NCI-H2107 treated with DMSO at 0.1 percent for 48 hours (cell line): Measurements from ENCODE around the gene CACNA1G.

Source experiments
- DNase-seq: peaks from one replicate; lab custom pipeline; 2025; ENCODE audit not compliant: unreplicated experiment; lab: John Stamatoyannopoulos, UW

CACNA1G gene

GRCh38 chr17:50547035-50547735 is 13.3 kb upstream of the CACNA1G start, which contains the start of gene SPATA20:
SPATA20 (plus strand) TSS chr17:50547174; CDS start chr17:50547209, 35 bp downstream.
- peak; percentile 41 for DNase-seq

DNA sequence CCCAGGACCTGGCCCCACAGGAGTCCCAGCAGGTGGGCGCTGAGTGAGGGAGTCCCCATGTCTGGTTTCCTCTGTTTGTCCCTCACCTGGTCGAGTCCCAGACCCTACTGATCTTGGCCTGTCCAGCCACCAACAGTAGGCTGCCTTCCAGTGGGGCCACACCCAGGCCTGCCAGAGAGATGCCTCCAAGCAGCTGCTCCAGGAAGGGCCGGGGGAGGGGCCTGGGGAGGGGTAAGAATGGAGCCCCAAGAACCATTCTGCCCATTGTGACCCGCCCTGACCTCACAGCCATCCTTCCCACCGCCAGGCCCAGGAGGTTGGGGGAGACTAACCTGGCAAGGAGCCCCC is 12.8 kb upstream of the CACNA1G start:
- no peak for DNase-seq

DNA sequence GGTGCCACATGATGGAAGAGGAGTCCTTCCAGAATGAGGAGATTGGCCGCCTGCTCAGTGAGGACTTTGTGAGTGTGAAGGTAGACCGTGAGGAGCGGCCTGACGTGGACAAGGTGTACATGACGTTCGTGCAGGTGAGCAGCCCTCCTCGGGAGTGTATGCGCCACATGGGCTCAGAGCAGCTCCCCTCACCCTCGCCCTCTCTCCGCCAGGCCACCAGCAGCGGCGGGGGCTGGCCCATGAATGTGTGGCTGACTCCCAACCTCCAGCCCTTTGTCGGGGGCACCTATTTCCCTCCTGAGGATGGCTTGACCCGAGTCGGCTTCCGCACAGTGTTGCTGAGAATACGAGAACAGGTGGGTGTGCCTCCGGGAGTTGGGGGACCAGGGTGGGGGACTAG is 11.7 kb upstream of the CACNA1G start:
- DNase-seq: no peak

- DNase-seq: no peak
Observed at GRCh38 chr17:50549256-50549941, 11.1 kb upstream of the CACNA1G start.

DNA sequence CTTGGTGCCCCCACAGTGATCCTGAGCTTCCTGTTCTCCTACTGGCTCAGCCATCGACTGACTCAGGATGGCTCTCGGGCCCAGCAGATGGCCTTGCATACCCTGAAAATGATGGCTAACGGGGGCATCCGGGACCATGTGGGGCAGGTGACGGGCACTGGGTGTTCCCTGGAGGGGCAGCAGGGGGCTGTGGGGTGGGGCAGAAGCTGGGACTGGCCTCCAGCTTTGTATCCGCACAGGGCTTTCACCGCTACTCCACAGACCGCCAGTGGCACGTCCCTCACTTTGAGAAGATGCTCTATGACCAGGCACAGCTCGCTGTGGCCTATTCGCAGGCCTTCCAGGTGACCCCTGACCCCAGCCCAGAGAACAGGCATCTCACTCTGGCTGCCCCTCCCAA is 10.5 kb upstream of the CACNA1G start:
- no peak for DNase-seq

DNA sequence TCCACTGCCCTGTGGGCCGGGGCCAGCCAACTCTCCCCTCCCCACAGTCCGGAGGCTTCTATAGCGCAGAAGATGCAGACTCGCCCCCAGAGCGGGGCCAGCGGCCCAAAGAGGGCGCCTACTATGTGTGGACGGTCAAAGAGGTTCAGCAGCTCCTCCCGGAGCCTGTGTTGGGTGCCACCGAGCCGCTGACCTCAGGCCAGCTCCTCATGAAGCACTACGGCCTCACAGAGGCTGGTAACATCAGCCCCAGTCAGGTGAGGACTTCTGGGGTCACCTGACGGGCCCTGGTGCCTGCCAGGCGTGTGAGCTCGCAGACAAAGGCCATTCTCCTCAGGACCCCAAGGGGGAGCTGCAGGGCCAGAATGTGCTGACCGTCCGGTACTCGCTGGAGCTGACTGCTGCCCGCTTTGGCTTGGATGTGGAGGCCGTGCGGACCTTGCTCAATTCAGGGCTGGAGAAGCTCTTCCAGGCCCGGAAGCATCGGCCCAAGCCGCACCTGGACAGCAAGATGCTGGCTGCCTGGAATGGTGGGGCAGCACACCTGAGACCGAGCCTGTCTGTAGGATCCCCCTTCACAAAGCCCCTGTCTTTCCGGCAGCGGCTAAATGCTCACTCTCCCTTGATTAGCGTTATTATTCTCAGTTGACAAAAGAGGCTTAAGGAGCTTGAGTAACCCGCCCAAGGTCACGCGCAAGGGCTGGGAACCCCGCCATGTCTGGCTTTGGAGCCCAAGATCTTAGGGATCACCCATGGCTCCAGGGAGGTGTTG is 9.7 kb upstream of the CACNA1G start:
- DNase-seq: peak; percentile 26

- DNase-seq: no peak
Observed at GRCh38 chr17:50551433-50551815, 9.1 kb upstream of the CACNA1G start.

GRCh38 chr17:50551884-50552283 is 8.6 kb upstream of the CACNA1G start:
- DNase-seq: no peak

GRCh38 chr17:50554201-50554600 is 6.3 kb upstream of the CACNA1G start:
- DNase-seq: no peak

DNA sequence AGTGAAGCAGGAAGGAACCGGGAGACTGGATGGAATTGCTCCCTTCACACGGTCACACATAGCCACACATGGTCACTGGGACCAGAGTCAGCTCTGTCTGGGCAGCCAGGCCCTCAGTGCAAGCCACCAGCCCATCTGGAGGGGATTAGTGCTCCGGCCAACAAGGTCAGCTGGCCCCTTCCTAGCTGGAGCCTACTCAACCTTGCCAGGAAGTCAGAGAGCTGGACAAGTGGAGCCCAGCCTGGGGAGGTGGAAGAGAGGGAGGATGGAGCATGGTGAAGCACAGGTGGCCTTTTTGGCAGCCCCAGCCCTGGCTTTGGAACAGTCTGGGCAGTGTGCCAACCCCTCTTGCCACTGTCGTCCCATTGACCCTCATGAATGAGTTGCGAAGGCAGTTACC is 3.7 kb upstream of the CACNA1G start:
- no peak for DNase-seq

DNA sequence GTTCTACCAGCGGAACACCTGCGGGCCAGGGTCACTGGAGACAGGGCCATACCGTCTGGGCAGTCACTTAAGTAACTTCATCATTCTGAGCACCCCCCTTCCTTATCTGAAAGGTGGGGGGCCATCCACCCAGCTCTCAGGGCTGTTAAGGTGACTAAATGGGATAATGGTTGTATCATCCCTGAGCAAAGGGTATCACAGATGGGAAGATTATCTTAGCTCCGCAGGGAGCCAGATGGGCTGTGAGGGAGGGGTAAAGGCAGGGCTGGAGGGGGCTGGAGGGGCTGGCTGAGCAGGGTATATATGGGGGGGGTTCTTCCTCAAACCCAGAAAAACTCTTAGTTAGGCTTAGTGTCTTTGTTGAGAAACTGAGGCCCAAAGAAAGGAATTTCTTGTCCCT is 2.9 kb upstream of the CACNA1G start:
- no peak for DNase-seq

- DNase-seq: no peak
Observed at GRCh38 chr17:50558091-50558490, 2.4 kb upstream of the CACNA1G start.

- no peak for DNase-seq
Observed at GRCh38 chr17:50558581-50558940, 2.0 kb upstream of the CACNA1G start.

GRCh38 chr17:50558941-50559614 is 1.4 kb upstream of the CACNA1G start:
- DNase-seq: no peak

DNA sequence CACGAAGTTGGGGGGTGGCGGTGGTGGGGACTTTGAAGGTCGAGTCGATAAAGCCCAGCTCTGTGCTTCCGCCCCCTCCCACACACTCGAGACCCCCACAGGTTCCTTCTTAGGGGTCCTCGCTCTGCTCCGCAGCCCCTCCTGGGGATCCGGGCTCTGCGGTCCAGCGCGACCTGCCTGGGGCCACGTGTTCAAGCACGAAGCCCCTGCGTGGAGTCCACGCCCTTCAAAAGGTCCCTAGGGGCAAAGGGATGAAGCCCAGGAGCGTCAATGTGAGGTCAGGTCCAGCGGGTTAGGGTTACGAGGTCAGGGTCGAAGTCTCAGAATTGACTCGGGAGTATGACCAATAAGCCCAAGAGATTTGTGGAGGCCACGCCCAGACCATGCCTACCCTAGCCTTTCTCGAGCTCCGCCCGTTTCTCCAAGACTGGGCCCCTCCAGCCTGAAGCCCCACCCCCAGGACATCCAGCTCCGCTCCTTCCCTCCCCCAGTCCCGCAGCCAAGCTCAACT is 786 bp upstream of the CACNA1G start:
- DNase-seq: no peak

- no peak for DNase-seq
Observed at GRCh38 chr17:50560931-50561745, 623 bp downstream of the CACNA1G start.

DNA sequence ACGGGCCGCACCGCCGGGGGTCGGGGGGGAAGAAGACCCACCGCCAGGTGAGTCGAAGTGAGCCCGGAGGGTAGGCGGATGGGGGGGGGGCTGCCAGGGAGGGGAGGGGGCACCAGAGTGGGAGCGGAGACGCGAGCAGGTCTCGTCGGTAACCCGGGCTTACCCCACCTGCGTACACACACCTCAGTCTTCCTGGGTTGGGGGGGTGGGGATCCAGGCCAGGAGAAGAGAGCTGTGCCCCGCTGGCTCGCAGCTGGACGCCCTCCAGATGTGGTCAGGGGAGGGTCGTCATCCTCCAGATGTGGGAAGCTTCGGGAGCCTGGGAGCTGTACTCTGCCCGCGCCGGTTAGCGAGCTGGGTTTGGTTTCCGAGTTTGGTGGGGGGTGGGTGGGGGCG is 1.2 kb downstream of the CACNA1G start:
- DNase-seq: no peak

DNA sequence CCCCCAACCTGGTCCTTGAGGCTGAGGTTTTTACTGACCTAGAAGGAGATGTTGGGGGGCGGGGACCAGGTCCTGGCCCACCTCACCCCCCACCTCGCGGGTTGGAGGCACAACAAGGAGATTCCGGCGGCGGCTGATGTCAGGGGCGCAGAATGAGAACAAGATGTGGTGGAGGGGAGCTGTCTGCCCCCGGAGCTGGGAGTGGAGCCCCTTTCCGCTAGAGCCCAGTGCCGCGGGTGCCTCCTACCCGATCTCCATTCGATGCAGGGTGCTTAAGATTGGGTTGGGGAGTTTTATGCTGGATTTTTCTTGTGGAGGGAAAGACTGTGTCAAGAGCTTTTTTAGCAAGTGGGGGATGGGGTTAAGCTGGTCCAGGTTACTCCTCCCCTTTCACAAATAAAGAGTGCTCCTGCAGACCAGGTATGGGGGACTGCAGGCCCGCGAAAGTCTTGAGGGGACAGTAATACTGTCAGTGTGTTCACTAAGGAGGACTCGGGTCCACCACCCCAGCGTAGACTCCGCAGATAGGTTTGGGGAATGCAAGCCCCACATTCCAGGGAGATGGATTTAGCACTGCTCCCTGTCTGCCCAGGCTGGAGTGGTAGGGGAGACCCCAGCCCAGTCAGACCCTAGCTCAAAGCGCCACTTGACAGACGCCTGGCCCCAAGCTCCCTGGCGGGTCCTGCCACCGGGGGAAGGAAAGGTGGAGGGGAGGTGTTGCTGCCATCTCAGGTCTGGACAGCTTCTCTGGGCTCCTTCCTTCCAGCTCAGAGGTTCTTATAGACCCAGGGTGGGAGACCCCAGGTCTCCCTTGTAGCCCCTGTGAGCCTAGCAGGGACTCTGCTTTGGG is 2.0 kb downstream of the CACNA1G start:
- no peak for DNase-seq

DNA sequence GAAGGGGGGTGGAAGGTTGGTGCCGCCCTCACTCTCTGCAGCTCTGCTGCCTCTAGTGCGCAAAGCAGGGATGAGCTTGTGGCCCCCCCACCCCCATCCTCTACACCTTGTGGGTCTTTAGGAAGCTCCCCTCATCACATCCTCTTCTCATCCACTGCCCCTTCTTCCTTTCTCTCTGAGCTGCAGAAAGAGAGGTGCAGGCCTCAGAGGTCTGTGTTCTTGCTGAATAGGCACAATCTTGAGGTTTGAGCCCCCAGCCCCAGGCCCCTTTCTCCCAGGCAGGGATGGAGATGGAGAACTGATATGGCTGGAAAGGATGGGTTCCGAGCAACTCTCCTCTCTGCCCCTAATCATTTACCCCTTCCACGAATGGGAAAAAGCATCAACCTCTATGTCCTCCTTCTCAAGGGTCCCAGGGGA is 2.6 kb downstream of the CACNA1G start:
- DNase-seq: no peak

DNA sequence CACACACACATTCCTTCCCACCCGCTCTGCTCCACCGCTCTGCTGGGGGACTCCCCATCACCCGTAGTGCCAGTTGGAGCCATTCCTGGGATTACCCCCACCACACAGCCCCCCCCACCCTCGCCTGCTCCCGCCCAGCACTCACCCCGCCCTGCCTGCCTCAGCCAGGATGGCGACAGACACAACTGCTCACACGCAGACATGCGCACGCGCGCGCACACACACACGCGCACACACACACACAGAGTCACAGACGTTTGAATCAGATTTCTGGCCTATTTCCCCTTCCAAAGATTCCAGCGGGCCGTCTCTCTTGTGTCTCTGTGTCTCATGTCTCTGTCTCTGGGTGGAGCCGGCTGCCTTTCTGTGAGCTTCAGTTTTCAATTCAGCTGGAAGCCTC is 4.4 kb downstream of the CACNA1G start:
- no peak for DNase-seq
